SK-N-SH (cell line): ENCODE measurements around the gene CFAP100. TPM values are rescaled to one million over a fixed set of nuclear protein-coding genes. Genes with fewer than 3 reads are reported as not detected.

Source experiments
- CTCF ChIA-PET: fragments of 300-600, 350-600 bp; formaldehyde crosslinking; extraction: SDS; loops from one replicate; lab custom pipeline; 2021; lab: Yijun Ruan, JAX
- POLR2A ChIA-PET: fragments of 350-600 bp; sonication (Branson Sonifier 250); formaldehyde crosslinking; extraction: SDS; loops from one replicate; lab custom pipeline; 2020; ENCODE audit warnings: antibody characterized with exemption, inconsistent platforms; lab: Yijun Ruan, JAX
- DNase-seq: peaks from one replicate; pipeline ENCODE4 v3.0.0; 2012
- H2AFZ ChIP-seq: fragments of 200-600 bp; sonication (generic); 2 replicates; pipeline ENCODE4 v1.8.1; 2016; ENCODE audit warnings: antibody characterized with exemption, mild to moderate bottlenecking, low read depth
- H3F3A ChIP-seq: fragments of 200-600 bp; sonication (generic); replicated peaks from 2 replicates; pipeline ENCODE3; 2016; ENCODE audit warnings: antibody characterized with exemption, mild to moderate bottlenecking; ENCODE audit not compliant: insufficient read depth
- H3K27ac ChIP-seq, 2 experiments: fragments of 200-500 bp in 1 of 2; fragments of 200-600 bp in 1 of 2; sonication (Bioruptor generic) in 1 of 2; sonication (generic), shearing (Covaris generic) in 1 of 2; 2 replicates each; pipeline versions ENCODE4 v1.5.1 to v1.6.1; 2014 to 2016; ENCODE audit warnings: low read depth in 2 of 2, inconsistent platforms in 1 of 2, low read length in 1 of 2, mild to moderate bottlenecking in 1 of 2, mixed read lengths in 1 of 2
- H3K27me3 ChIP-seq: fragments of 200-600 bp; sonication (generic), shearing (Covaris generic); 2 replicates; pipeline ENCODE4 v1.6.1; 2016; ENCODE audit warnings: mixed run types; ENCODE audit not compliant: insufficient read depth
- H3K36me3 ChIP-seq, 2 experiments: fragments of 200-500 bp in 1 of 2; fragments of 200-600 bp in 1 of 2; sonication (Bioruptor generic) in 1 of 2; sonication (generic) in 1 of 2; replicated peaks in 1 of 2; 2 replicates each; pipeline versions ENCODE3 to v1.5.1; 2014 to 2016; ENCODE audit warnings: low read length in 1 of 2, mild to moderate bottlenecking in 1 of 2; ENCODE audit not compliant: insufficient read depth in 2 of 2, control insufficient read depth in 1 of 2
- H3K4me1 ChIP-seq, 2 experiments: fragments of 200-500 bp in 1 of 2; fragments of 200-600 bp in 1 of 2; sonication (Bioruptor generic) in 1 of 2; sonication (generic), shearing (Covaris generic) in 1 of 2; 2 replicates each; pipeline versions ENCODE4 v1.5.1 to v1.6.1; 2014 to 2016; ENCODE audit warnings: low read depth in 1 of 2, low read length in 1 of 2, mixed run types in 1 of 2; ENCODE audit not compliant: insufficient read depth in 2 of 2, control insufficient read depth in 1 of 2
- H3K4me2 ChIP-seq: fragments of 200-600 bp; sonication (generic), shearing (Covaris generic); 2 replicates; pipeline ENCODE4 v1.6.1; 2017; ENCODE audit warnings: mixed run types
- H3K4me3 ChIP-seq, 2 experiments: fragments of 200-500 bp in 1 of 2; fragments of 200-600 bp in 1 of 2; sonication (Bioruptor generic) in 1 of 2; sonication (generic), shearing (Covaris generic) in 1 of 2; 2 replicates each; pipeline versions ENCODE4 v1.5.1 to v1.8.1; 2014 to 2016; ENCODE audit warnings: low read depth in 2 of 2, inconsistent platforms in 1 of 2, low read length in 1 of 2, mild to moderate bottlenecking in 1 of 2, mixed read lengths in 1 of 2, moderate library complexity in 1 of 2
- H3K79me2 ChIP-seq: fragments of 200-600 bp; sonication (generic); 2 replicates; pipeline ENCODE4 v1.8.1; 2017; ENCODE audit warnings: mild to moderate bottlenecking; ENCODE audit not compliant: insufficient read depth
- H3K9ac ChIP-seq: fragments of 200-600 bp; sonication (generic); 2 replicates; pipeline ENCODE4 v1.6.1; 2017; ENCODE audit warnings: mixed run types
- H3K9me2 ChIP-seq: fragments of 200-600 bp; sonication (generic); 2 replicates; pipeline ENCODE4 v1.6.1; 2017; ENCODE audit warnings: mixed run types
- H3K9me3 ChIP-seq: fragments of 200-600 bp; sonication (generic); 2 replicates; pipeline ENCODE4 v1.6.1; 2017; ENCODE audit warnings: mixed run types, mild to moderate bottlenecking, moderate library complexity
- H4K20me1 ChIP-seq: fragments of 200-600 bp; sonication (generic); 2 replicates; pipeline ENCODE4 v1.6.1; 2017; ENCODE audit warnings: mild to moderate bottlenecking, mixed run types; ENCODE audit not compliant: insufficient read depth
- CHD2 ChIP-seq: fragments of 150-350 bp; IDR thresholded peaks from 2 replicates; pipeline ENCODE4 v1.6.1; 2018; ENCODE audit warnings: low read length; ENCODE audit not compliant: partially characterized antibody
- EZH2phosphoT487 ChIP-seq: fragments of 200-600 bp; sonication (generic); IDR thresholded peaks from 2 replicates; pipeline ENCODE4 v1.6.1; 2017; ENCODE audit warnings: low read depth, mixed run types, mild to moderate bottlenecking, antibody characterized with exemption, moderate library complexity, borderline replicate concordance
- FOSL2 ChIP-seq: IDR thresholded peaks from 2 replicates; pipeline ENCODE4 v1.4.0; 2012; ENCODE audit warnings: low read depth, mild to moderate bottlenecking, moderate library complexity, borderline replicate concordance
- FOXJ3 ChIP-seq: sonication (generic); formaldehyde crosslinking; IDR thresholded peaks from 2 replicates; pipeline ENCODE4 v1.5.1; 2020; ENCODE audit warnings: mild to moderate bottlenecking, missing genetic modification reagents
- GABPA ChIP-seq: IDR thresholded peaks from 2 replicates; pipeline ENCODE4 v1.4.0; 2012; ENCODE audit warnings: low read depth, mild to moderate bottlenecking
- GATA2 ChIP-seq: sonication (generic); formaldehyde crosslinking; IDR thresholded peaks from 2 replicates; pipeline ENCODE4 v1.5.0; 2020; ENCODE audit warnings: mild to moderate bottlenecking, missing genetic modification reagents
- RCOR1 ChIP-seq: fragments of 150-350 bp; IDR thresholded peaks from 2 replicates; pipeline ENCODE4 v1.6.1; 2017; ENCODE audit warnings: antibody characterized with exemption, low read length
- REST ChIP-seq: IDR thresholded peaks from 2 replicates; pipeline ENCODE4 v1.6.1; 2012; ENCODE audit warnings: mild to moderate bottlenecking, low read depth, low read length, moderate library complexity
- TEAD4 ChIP-seq: IDR thresholded peaks from 2 replicates; pipeline ENCODE4 v1.4.0; 2012; ENCODE audit warnings: mild to moderate bottlenecking, borderline replicate concordance; ENCODE audit not compliant: insufficient read depth
- WGBS: methylation state at CpG from one replicate; pipeline ENCODE4 v1.1.6; 2017; ENCODE audit warnings: low lambda C conversion rate; 5-methylcytosine and 5-hydroxymethylcytosine counted together
- polyA plus RNA-seq, 3 experiments: library from polyadenylated mRNA; depleted of rRNA; stranded (reverse); fragments of >200 nt; gene quantifications; 2 replicates each; pipeline ENCODE4 v1.2.3, GENCODE V29; 2012

CFAP100 gene
- polyA plus RNA-seq, 1 of the 3 experiments (the other 2 are of a cell fraction) = not detected

- H3K27ac ChIP-seq = no peak overlapping the region
- no peak overlapping the region for H3K4me3 ChIP-seq
- H3K27me3 ChIP-seq = no peaks in the 10 kb centered on the region; the same call in 1 of the 2 replicates
- TF ChIP-seq EZH2phosphoT487 (no peak), GABPA (no peak)
- POLR2A ChIA-PET = no interaction called here
- WGBS = 56% methylated on average over 4 of the region's 4 CpGs
- H3K9me3 ChIP-seq = no peaks in the 10 kb centered on the region
- H2AFZ ChIP-seq = no peak overlapping the region
- H3K79me2 ChIP-seq = no peaks in the 10 kb centered on the region
- CTCF ChIA-PET = no interaction called here
- H3K4me2 ChIP-seq = no peak overlapping the region
- H4K20me1 ChIP-seq = no peaks in the 10 kb centered on the region
- no peak for DNase-seq
- H3K9ac ChIP-seq = no peak overlapping the region
- H3F3A ChIP-seq = no peaks in the 10 kb centered on the region
- peaks cover 0 to 8% of the 10 kb centered on the region in 2 experiments; a peak in 1 of 4 replicates for H3K4me1 ChIP-seq
- no peaks in the 10 kb centered on the region for H3K36me3 ChIP-seq
- no peaks in the 10 kb centered on the region for H3K9me2 ChIP-seq
Measured at GRCh38 chr3:126370055-126370454, 24.7 kb upstream of the CFAP100 start.

DNA sequence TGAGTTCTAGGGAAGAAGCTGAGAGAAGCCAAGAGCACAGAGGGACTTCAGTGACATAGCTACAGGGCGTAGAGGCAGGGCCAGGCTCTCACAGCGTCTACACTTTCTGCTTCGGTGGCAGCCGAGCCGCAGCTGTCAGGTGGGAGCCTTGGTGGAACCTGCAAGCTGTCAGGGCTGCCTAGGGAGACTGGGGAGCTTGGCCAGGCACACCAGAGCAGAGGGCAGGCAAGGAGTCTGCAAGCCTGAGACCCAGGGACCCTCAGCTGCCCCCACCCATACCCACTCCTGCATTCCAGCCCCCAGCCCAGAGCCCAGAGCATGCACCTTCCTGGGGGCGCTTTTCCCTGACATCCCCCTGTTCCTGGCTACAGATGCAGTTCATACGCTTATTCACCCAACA, 24.1 kb upstream of the CFAP100 start:
- Histone ChIP-seq H3K79me2 (no peaks in the 10 kb centered on the region), H2AFZ (no peak overlapping the region), H3K9me2 (no peaks in the 10 kb centered on the region), H3K36me3 (no peaks in the 10 kb centered on the region), H3K4me1 (peaks cover 0 to 8% of the 10 kb centered on the region in 2 experiments; a peak in 1 of 4 replicates), H3K9ac (no peak overlapping the region), H4K20me1 (no peaks in the 10 kb centered on the region), H3K4me3 (no peak overlapping the region), H3K9me3 (no peaks in the 10 kb centered on the region), H3F3A (no peaks in the 10 kb centered on the region), H3K4me2 (no peak overlapping the region), H3K27me3 (peaks cover 5% of the 10 kb centered on the region; the same call in 1 of the 2 replicates), H3K27ac (no peak overlapping the region)
- no peak for DNase-seq
- ChIA-PET CTCF (interaction anchor here (0.8 kb wide), 1 partner anchor 111 kb away, joined by 3 read pairs; no protein-coding TSS in a partner anchor), POLR2A (no interaction called here)
- TF ChIP-seq RCOR1 = no peak
- TF ChIP-seq REST = no peak
- no peak for TF ChIP-seq FOSL2
- no peak for TF ChIP-seq CHD2
- no peak for TF ChIP-seq TEAD4
- TF ChIP-seq GATA2 (CRISPR knock-in tag) = no peak
- no peak for TF ChIP-seq FOXJ3 (CRISPR knock-in tag)
- 80% methylated on average over 7 of the region's 7 CpGs for WGBS
